NCI-H460 (cell line): ENCODE measurements around the gene LRPPRC. TPM values are rescaled to one million over a fixed set of nuclear protein-coding genes. Genes with fewer than 3 reads are reported as not detected.

Experiments
- DNase-seq: peaks from one replicate; pipeline ENCODE4 v3.0.0-alpha.2; 2016; ENCODE audit warnings: low read depth; ENCODE audit errors: extremely low read depth
- total RNA-seq: library from RNA; depleted of rRNA; stranded (reverse); fragments of >200 nt; shearing (Covaris generic); gene quantifications from 2 replicates; pipeline ENCODE4 v1.2.3, GENCODE V29; 2014

The LRPPRC gene
- total RNA-seq, 1 experiment from 2014 or later: 150 TPM

DNA sequence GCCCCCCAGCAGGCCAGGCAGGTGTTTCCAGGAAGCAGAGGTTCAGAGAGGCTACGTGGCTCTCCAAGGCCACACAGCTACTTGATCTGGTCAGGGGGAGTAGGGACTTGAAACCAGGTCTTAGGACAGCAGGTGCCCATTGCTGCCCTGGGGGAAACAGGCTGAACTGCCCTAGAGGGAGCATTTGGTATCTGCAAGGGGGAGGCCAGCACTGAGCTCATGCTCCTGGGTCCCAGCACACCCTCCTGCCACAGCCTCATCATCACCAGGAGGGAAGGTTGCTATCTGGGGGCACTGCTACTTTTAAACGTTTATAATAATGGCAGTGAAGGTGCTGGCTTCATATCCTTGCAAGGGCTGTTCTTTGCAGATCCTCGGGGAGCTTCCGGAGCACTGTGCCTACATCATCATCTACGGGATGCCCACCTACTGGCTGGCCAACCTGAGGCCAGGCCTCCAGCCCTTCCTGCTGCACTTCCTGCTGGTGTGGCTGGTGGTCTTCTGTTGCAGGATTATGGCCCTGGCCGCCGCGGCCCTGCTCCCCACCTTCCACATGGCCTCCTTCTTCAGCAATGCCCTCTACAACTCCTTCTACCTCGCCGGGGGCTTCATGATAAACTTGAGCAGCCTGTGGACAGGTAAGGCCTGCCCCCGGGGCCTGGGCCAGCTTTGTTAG, 120.9 kb downstream of the LRPPRC start:
- no peak for DNase-seq

DNA sequence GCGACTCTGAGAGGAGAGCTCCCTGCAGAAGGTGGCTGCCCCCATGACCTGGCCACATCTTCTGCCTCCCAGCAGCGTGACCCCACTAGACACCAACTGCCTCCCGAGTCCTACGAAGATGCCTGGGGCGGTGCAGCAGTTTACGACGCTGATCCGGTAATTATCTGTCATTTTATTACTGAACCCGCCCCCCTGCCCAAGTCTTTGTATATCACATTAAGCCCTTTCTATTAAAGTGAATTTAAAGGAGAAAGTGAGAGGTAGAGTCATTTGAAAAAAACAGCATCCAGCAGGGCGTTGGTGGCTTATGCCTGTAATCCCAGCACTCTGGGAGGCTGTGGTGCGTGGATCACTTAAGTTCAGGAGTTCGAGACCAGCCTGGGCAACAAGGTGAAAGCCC, 123.6 kb downstream of the LRPPRC start:
- DNase-seq: no peak

DNA sequence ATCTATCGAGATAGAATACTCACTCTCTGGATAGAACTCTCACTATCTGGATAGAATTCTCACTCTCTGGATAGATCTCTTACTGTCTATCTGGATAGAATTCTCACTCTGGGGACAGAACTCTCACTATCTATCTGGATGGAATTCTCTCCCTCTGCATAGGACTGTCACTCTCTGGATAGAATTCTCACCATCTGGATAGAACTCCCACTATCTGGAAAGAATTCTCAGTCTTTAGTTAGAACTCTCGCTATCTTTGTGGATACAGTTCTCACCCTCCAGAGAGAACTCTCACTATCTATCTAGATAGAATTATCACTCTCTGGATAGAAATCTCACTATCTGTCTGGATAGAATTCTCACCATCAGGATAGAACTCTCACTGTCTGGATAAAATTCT, 140.5 kb downstream of the LRPPRC start:
- DNase-seq: peak; percentile 47

DNA sequence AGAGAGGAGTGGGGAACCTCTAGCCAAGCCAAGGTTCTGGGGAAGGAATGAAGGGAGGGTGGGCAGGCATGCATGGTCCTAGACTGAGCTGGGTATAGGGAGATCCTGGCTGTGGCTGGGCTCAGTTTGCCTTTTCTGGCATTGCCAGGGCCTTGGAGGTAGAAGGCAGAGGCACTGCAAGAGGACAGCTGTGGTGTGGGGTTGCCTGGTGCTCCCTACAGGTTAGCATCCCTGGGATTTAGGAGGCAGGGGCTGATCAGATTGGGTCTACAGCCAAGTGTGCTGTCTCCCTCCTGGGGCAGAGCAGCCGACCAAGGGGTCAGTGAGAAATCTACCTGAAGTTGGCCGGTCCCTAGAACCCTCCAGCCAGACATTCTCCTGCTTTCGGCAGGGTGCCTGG, 141.1 kb downstream of the LRPPRC start:
- DNase-seq: no peak

DNA sequence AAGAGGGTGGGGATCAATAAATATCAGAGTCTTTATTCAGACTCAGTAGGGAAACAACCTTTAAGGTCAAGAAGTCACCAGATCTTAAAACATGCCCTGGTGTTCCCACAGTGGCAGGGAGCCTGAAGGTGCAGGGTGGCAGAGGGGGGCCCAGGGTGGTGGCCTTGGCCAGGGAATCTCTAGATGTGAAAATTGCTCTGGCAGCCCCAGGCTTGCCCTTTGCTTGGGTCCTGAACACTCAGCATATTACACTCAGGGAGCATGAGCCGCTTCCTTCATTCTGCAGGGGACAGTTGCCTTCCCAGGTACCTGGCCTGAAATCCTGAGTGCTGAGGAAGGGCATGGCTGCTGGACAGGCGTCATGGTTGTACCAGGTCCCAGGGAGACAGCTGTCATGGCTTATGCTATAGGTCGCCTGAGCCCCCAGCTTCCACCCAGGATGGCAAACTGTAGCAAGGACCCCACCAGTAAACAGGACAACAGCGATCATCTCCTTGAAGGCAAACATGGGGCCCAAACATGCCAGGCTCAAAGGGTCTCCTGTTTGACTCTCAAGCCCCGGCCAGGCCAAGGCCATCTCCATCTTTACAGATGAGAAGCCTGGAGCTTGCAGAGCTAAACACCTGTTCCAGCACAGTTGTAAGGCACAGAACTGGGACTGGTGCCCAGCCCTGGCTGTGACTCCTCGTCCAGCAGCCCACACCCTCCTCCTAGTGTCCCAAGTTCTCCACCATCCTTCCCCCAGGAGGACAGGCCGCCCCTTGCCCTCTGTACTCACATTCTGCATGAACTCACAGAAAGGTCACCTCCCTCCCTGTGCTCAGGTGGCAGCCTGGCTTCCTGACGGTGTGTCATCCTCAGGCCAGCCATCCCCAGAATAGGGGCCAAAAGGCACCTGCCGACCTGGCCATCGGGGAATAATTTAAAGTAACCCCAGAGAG, 142.4 kb downstream of the LRPPRC start:
- DNase-seq: no peak

DNA sequence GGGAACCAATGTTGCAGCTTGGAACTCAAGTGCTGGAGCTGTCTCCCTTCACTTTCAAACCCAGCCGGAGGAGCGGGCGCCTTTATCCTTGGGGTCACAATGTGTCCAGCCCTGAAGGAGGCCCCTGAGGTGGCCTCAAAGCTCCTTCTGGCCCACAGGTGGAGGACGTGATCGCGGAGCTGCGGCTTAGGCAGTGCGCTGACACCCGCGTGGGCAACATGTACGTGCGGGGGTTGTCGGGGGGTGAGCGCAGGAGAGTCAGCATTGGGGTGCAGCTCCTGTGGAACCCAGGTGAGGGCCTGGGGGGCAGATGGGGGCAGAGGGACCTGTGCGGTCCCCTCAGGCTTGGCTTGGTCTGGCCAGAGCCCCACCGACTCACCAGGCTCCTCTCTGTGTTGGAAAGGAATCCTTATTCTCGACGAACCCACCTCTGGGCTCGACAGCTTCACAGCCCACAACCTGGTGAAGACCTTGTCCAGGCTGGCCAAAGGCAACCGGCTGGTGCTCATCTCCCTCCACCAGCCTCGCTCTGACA, 143.5 kb downstream of the LRPPRC start:
- DNase-seq: no peak

DNA sequence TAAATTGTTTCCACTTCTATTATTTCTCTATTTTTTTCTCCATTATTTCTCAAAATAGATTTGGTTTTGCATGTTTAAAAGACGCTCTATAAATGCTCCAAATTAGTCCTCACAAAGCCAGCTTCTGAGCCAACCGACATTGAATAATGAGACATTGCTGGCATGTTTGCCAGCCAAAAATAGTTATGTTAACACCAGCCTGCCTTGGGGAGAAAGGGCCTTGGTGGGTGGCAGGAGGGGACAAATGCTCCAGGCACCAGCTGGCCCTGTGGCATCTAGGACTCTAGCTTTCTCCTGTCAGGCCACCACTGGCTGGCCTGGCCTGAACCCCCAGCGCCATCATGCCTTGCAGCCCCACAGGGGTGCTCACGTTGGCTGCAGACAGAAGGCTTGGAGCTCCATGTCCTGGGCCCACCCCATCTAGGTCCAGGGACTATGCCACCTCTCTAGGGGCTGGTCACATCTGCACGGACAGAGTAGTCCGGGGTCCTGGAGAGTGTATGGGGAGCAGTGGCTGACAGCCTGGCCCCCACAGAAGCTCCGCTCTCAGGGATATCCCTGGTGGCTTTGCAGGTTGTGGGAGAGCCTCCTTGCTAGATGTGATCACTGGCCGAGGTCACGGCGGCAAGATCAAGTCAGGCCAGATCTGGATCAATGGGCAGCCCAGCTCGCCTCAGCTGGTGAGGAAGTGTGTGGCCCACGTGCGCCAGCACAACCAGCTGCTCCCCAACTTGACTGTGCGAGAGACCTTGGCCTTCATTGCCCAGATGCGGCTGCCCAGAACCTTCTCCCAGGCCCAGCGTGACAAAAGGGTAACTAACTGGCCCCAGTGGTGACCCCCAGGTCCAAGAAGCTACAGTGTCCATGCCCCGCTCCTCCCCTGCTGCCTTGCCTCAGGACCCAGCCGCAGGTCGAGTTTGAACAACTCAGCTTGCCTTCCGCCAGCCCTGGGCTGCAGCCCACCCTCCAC, 144.5 kb downstream of the LRPPRC start:
- no peak for DNase-seq

DNA sequence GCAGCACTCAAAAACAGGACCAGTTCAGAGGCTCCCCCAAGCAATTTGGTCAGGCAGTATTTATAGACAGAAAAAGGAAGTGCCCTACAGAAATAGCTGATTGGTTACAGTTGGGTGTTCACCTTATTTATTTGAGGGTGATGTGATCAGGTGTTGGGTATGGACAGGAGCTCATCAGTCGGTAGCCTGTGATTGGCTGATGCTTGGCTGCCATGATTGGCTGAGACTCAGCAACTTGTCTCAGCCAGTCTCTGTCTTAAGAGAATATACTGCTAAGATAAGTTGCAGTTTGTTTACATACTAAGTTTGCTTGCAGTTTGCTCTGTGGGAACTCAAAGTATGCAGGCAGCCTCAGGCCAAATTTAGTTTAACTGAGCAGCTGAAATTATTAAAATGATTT, 147.6 kb downstream of the LRPPRC start:
- DNase-seq: no peak

DNA sequence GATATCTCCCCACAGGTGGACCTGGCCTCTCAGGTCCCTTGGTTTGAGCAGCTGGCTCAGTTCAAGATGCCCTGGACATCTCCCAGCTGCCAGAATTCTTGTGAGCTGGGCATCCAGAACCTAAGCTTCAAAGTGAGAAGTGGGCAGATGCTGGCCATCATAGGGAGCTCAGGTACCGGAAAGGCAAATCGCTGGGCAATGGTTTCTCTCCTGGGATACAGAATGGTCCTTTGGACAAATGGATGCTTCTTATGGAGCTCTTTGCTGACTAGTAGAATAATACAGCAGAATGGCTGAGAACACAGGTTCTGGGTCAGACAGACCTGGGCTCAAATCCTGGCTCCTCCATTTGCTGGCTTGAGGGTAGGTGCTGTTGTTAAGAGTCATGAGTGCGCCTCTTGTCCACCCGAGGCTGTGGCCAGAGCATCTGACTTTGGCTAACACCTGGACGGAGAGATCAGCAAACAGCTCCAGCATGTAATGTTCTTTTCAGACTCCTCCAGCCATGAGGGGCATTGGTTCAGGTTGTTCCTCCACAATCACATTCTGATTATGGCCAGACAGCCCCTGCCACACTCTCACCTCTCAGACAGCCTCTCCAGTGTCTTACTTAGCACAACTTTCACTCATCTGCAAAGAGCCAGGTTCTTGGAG, 149.5 kb downstream of the LRPPRC start:
- DNase-seq: no peak

DNA sequence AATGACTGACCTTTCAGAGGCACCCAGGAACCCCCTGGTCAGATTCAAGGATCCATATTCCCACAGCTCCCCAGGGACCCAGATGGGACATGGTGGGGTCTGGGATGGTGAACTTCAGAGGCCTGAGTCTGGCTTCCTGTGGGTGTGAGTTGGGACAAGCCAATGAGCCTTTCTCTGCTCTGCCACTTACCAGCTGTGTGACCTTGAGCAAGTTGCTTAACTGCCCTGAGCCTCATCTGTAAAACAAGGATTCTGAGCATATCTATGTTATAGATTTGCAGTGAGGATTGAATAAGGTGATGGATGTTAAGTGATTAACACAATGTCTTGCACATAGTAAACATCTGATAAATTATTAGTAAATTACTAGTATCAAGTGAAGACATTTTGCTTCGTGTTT, 150.6 kb downstream of the LRPPRC start:
- no peak for DNase-seq

DNA sequence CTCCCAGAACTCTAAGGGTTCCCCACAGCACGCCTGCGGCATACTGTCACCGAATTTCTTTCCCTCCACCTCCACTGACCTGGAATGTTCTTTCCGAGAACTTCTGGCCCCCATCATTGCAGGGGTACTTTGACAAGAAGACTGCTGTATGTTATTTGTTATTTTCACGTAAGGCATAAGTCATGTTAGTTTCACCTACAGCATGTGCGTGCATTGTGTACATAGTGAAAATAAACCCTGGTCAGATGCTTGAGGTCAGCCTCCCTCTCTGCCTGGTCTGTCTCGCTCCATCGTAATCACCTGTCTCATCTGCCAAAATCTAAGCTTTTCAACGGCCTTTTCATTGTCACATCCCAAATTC, 152.9 kb downstream of the LRPPRC start:
- no peak for DNase-seq

DNA sequence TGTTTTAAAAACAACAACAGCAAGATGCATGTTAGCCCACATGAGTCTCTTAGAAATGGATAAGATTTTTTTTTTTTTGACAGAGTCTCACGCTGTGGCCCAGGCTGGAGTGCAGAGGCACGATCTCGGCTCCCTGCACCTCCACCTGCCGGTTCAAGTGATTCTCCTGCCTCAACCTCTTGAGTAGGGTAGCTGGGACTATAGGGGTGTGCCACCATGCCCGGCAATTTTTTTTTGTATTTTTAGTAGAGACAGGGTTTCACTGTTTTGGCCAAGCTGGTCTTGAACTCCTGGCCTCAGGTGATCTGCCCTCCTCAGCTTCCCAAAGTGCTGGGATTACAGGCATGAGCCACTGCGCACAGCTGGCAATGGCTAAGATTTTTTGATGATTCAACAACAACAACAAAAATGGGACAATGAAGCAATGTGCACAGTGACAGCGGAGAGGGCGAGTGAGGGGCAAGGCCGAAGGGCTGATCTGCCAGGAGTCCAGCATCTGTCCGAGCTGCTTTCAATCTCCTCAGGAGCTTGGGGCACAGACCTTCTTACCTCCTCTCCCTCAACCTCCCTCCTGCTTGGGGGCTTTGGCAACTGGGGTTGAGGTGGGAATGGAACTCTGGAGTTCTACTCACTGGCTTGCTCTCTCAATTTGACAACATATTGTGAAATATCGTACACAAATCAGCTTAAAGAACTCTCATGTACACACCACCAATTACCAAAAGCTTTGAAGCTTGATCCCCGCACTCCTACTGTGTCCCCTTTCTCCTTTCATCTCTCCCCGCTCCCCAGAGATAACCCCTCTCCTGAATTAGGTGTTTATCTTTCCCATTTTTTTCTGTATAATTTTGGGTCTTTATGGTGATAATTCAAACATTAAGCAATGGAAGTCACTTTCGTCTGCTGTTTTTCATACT, 153.6 kb downstream of the LRPPRC start:
- no peak for DNase-seq

DNA sequence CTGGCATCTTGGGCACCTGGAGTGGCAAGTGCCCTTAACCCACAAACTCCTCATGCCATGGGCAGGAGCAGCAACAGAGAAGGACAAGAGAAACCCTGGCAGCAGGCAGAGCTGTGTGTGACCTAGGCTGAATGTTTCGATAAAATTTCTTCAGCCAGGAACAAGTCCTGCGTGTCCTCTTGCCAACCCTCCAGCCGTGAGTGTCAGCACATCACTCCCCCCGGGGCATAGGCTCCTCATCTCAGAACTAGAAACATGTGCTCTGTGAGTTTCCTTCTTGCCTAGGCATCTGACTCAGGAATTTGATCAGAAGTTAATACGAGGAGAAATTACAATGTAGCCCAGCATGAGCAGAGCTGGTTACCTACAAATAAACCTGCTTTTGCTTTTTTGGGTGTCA, 154.8 kb downstream of the LRPPRC start:
- DNase-seq: no peak

DNA sequence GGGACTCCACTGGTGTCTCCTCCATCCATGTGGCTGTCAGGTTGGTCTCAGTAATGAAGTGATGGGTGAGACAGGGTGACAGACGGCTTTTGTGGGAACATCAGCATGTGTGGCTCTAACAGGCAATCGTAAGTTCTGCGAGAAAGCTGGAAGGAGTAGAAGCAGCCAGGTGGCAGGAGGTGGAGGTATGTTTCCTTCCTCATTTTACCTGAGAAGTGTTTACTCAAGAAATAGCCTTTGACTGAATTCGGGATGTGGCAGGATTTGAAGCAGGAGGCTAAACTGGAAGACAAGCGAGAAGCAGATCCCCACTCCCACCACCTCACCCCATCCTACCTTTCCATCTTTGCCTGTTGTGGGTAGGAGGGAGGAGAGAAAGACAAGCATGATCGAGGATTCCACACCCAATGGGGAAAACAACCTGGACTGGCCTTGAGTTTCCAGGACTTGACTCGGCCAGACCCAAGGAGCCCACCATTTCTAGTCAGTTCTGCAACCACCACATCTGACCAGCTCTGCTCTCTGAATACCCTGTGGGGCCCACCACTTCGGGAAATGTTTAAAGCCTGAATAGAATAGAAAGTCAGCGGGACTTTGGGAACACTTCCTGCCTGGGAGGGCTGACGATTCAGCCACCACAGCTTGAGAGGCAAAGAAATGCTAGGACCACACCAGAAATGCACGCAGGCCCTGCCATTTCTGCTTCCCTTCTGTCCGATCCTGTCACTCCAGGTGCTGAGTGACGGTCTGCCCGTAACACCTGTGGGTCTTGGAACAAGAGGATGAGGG, 155.8 kb downstream of the LRPPRC start:
- DNase-seq: no peak

DNA sequence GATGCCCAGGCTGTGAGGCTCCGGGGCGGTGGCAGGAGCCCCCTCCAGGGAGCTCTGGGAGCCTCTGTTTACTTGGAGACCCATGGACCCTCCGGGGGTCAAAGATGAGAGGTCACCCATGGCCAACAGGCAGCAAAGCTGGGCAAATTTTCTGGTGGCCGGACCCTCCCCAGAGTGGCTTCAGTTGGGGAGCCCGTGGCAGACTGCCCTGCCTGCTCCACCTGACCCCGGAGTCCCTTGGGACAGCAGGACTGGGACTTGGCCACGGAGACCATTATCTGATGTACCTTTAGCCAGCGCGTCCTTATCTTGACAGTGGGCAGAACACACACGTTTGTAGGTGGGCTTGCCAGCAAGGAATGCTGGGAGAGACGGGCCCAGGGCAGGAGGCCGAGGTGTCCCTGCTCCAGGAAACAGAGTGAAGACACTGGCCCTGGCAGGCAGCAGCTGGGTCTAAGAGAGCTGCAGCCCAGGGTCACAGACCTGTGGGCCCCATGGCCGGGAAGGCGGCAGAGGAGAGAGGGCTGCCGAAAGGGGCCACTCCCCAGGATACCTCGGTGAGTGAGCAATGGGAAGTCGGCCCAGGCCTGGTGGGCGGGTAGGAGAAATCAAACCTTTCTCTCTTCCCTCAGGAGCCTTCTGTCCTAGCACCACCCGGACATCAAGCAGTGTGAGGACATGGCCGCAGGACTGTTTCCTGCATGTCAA, 157.1 kb downstream of the LRPPRC start, which contains the start of the genes ABCG5 and ABCG8:
ABCG5 (minus strand) TSS at position 280 of the 708 bp plus-strand sequence; CDS start at position 120, 160 bp downstream.
ABCG8 (plus strand) TSS at position 412 of the 708 bp plus-strand sequence; CDS start at position 495, 83 bp downstream.
- no peak for DNase-seq

DNA sequence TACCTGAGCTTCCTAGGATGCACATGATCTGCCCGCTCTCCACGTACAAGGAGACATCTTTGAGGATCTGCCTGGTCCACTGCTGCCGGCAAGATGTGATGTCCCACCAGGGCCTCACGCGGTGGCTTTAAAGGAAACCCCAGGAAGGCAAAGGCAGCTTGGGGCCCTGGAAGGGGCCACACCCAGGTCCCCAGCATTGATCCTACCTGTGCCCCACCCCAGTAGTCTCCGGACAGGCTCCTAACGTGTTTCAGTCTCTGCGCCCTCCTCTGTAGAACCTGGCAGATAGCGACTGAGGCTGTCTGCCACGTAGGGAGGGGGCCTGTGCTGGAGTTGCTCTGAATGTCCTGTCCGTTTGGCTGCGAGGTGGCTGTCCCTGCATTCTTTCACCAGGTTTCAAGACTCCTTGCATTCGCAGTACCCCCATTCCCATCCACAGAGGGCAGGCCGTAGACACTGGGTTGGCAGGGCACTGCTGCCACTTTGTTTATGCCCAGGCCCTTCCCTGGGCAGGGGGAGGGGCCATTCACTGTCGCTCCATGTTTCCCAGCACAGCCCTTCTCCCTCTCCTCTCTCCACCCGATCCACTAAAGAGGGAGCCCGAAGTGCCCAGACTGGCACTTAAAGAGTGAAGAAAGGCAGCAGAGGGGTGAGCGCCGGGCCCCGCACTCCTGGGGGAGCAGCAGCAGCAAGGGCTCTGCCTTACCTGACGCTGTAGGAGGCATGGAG, 157.8 kb downstream of the LRPPRC start:
- no peak for DNase-seq

DNA sequence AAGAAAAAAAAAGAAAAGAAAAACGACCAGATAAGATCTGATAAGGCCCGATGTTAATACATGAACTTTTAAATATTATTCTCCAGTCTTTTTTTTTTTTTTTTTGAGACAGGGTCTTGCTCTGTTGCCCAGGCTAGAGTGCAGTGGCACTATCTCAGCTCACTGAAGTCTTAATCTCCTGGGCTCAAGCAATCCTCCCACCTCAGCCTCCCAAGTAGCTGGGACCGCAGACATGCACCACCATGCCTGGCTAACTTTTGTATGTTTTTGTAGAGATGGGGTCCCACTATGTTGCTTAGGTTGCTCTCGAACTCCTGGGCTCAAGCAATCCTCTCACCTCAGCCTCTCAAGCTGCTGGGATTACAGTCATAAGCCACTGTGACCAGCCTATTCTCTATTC, 158.8 kb downstream of the LRPPRC start:
- DNase-seq: no peak
